Measurements from ENCODE around the gene DPF1. TPM values are rescaled to one million over a fixed set of nuclear protein-coding genes. Genes with fewer than 3 reads are reported as not detected.
"Not testable (repeated sequence)": the region's sequence is repeated elsewhere in the genome, so short reads cannot be mapped to it uniquely, and the experiment has no call there.

Gene DPF1
- 1 to 10 TPM; 1.1 to 1.3 (median 1.1) TPM for polyA plus RNA-seq (ENCODE audit: insufficient read length in 3 of 3)

DNA sequence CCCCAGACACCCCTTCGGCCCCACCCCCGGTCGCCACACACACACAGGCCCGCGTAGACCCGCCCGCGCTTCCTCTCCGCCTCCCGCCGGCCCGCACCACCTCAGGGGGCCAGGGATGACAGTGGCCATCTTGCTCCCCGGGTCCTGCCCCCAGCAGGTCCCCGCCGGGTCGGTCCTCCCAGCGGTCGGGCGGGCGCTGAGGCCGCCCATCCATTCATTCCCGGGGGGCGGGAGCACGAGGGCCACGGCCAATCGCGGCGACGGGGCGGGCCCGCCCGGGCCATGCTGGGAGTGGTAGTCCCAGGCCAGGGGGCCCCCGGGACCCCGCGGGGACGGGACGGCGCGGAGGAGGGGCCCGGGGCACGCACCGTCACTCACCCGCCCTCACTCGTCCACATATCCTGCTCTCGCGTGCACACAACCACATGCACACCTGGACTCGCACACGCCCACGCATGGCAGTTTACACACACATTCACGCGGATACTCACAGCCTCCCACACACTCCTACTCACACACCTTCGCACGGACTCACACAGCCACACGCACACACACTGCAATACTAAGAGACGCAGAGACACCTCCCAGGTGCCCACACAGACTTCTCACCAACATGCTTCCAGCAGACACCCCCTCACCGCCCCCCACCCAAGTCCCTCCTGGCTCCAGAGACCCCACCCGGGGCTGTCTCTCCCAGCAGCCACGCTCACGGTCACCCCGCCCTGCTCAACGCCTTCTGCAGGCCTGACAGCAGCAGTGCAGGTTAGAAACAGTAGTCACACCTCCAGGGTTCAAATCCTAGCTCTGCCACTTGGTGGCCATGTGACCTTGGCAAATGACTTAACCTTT lies at the start of gene DPF1:
Gene DPF1, minus strand, starts transcription at position 209 of the 849 bp plus-strand sequence. Its CDS starts 80 bp downstream, at position 129.
- no peak for DNase-seq (ENCODE audit: low read depth in 3 of 3, low spot score in 2 of 3)

DNA sequence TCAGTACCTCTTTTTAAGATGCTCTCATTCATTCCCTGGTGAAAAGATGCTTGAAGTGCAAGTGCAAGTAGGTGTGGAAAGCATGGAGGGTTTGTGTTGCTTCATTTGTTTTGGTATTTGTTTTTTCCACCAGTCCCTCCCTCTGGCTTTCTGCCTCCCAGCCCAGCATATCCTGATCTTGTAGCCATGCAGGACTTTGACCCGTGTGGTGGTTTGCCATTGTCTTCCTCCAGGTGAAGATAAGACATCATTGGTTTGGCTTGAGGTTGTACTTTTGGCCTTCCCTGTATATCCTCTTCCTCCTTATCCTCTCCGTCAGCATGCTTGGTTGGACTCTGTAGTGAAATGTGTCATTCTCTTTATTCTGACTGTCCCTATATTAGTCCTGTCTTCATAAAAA lies 49.5 kb upstream of the DPF1 start:
- DNase-seq (ENCODE audit: low read depth in 3 of 3, low spot score in 2 of 3), result no peak

DNA sequence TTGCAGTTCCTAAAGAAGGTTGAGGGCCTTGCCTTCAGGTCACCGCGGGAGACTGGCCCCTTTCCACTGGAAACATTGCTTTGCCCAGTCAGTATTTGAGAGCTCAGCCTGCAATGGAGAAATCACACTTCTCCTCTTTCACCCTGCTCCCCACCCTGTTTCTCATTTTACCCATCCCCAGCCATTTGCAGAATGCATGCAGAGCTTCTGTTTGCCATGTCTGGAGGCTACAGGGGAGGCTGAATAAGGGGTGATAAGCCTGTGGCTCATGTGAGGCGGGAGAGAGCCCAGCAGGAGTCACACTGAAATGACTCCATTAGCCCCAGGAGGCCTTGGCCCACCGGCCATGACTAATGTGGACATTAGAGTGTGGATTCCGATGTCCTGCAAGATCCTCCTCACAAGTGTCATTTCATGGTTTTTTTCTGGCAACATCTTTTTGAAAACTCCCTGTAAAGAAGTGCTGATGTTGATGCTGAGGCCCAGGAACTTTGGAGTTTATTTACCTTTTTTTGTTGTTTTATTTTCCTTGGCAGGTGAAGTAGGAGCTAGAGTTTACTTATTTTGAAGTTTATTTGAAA lies 46.7 kb upstream of the DPF1 start:
- no peak for DNase-seq (ENCODE audit: low read depth in 3 of 3, low spot score in 2 of 3)

DNA sequence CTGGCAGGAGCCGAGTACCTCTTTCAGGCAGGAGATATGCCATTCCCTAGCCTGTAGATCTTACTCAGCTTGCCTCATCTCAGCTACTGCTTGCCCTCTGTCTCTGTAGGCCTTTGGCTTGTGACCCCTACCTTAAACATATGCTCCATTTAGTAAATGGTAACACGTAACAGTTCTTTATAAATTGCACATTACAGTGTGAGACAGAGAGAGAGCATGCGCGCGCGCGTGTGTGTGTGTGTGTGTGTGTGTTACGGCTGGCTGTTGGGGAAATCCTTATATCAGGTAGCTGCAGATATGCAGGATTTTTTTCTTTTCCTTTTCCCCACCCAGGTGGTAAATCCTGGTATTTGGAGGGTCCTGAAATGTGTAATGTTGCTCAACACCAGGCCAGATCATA lies 44.5 kb upstream of the DPF1 start:
- no peak for DNase-seq (ENCODE audit: low read depth in 3 of 3, low spot score in 2 of 3)

DNA sequence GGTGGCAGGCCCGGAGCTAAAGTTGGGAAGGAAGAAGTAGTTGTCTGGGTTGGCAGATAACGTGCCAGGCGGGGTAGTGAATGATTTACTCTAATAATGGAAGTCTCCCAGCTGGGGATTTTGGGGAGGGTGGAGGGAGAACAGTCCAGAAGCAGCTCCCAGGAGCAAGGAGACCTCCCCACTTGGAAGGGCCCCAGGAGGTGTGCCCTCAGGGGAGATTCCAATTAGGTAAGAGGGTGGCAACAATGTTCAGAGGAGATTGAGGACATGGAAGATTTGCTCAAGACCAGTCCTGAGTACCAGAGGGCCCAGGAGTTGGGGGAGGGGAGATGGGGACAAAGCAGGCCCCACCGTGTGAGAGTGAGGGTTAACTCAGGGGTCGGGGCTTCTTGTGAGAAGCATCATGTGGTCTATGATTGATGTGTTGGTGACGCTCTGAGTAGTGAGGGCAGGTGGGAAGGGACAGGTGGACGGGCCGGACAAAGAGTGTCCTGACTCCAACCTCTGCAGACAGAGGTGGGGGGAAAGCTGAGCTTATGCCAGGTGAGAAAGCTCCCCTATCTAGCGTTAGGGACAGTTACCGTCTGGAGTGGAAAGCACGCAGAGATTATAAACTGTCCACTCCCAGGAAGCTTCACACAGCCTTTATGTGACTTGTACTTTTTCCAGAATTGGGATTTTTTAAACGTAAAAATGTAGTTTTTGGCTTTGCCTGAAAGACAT lies 43.9 kb upstream of the DPF1 start:
- no peak for DNase-seq (ENCODE audit: low read depth in 3 of 3, low spot score in 2 of 3)

DNA sequence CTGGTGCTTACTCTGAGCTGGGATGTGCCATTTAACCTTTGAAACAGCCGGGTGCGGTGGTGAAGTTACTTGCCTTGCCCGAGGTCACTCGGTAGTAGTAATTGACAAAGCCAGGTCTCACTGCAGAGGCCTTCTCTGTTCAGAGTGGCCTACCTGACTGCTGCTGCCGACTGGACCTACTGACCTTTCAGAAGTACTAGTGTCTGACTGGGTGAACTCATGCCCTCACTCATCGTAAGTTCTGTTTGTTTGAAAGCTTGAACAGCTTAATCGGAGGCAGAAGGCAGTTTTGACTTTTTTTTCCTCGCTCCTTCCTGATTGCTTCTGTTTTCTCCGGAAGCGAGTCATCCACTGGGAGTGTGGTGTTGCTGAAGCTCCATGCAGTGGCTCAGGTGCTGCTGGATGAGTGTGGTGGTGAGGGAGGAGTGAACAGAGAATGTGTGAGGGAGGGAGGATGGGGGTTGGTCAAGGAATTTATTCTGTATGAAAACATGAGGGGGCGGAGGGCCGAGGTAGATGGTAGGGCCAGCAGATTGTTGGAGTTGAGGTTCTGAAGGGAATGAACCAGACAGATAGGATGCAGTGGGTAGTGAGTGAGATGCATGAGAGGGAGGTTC lies 43.1 kb upstream of the DPF1 start:
- no peak for DNase-seq (ENCODE audit: low read depth in 3 of 3, low spot score in 2 of 3)

DNA sequence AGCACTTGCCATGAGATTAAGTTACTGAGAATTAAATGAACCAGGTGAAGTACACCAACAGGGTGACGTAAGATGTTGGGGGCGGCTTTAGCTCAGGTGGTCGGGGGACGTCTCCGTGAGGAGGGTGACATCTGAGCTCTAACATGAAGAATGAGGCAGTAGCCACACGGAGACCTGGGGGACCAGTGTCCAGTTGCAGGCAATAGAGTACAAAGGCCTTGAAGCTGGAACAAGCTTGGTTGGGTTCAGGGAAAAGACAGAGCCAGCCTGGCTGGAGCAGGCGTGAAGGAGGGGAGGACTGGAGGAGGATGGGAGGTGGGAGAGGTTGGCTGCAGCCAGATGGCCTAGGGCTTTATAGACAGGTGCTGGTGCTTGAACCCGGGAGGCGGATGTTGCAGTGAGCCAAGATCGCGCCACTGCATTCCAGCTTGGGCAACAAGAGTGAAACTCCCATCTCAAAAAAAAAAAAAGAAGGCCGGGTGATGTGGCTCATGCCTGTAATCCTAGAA lies 42.0 kb upstream of the DPF1 start:
- no peak for DNase-seq (ENCODE audit: low read depth in 3 of 3, low spot score in 2 of 3)

DNA sequence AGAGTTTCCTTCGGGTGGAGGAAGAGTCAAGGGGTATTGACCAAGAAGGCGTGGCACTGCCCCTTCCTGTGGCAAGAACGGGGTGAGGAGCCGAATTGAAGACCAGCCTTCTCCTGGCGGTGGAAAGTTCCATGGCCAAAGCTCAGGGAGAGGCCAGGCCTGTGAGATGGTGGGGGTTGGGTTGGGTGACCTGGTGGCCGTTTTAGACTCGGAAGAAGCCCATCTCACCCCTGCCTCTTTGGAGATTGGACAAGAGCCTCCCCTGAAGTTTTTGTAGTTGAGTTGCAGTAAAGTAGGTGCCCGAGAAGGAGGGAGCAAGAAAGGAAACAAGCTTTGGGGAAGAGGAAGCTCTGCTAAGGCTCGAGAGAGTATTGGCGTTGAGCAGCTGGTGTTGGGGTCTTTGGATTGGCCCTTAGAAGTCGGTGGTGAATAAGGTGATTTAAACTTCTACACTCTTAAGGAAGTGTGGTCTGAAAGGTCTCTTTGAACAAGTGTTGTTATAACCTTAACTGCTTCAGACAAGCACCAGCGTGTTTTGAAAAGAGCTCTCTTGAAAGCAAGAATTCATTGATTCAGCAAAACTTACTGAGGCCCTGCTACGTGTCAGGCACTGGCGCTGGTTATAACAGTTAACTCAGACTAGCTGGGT lies 41.3 kb upstream of the DPF1 start:
- no peak for DNase-seq (ENCODE audit: low read depth in 3 of 3, low spot score in 2 of 3)

DNA sequence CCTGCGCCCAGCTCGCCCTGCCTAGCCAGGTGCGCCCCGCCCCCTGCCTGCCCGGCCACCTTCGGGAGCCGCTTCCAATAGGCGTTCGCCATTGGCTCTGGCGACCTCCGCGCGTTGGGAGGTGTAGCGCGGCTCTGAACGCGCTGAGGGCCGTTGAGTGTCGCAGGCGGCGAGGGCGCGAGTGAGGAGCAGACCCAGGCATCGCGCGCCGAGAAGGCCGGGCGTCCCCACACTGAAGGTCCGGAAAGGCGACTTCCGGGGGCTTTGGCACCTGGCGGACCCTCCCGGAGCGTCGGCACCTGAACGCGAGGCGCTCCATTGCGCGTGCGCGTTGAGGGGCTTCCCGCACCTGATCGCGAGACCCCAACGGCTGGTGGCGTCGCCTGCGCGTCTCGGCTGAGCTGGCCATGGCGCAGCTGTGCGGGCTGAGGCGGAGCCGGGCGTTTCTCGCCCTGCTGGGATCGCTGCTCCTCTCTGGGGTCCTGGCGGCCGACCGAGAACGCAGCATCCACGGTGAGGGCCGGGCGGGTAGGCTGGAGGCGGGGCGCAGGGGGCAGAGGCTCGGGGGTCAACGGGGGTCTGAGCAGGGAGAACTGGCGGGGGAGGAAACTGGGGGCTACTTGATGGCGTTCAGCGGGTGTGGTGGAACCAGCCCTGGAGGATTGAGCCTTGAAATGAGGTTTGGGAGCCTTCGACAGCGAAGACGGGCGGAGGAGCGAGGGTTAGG lies 40.6 kb upstream of the DPF1 start, which contains the start of gene SPINT2:
Gene SPINT2, plus strand, starts transcription at position 88 of the 727 bp plus-strand sequence. Its CDS starts 320 bp downstream, at position 408.
- no peak for DNase-seq (ENCODE audit: low read depth in 3 of 3, low spot score in 2 of 3)

DNA sequence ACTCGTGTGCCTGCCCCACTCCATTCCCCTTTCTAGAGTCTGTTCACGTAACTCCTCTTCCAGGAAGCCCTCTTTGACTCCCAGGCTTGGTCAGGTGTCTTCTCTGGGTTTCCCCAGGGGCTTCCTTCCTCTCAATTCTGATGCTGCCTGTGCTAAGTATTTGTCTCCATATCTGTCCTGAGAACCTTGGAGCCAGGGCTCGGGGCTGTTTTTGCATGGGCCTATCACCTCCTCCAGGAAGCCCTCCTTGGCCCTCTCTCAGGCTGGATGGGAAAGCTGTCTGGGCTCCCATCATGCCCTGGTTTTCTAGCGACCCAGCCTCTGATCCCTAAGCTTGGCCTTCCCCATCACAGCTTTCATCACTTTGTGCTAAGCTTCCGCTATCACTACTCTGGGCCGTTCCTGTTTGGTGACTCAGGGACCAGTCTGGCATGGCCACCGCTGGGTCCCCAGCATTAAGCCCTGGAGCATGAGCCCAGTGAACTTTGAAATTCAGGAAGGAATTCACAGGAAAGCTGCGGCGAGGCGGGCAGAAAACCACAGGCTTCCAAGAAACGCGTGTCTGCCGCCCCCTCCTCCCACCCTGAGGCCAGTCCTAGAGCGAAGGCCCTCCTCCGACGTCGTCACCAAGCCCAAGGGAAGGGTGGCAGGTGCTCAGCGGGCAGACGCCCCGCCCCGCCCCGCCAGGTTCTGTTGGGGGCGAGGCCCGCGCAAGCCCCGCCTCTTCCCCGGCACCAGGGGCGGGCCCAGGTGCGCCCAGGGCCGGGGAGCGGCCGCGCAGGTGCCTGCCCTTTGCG lies 39.9 kb upstream of the DPF1 start:
- no peak for DNase-seq (ENCODE audit: low read depth in 3 of 3, low spot score in 2 of 3)

DNA sequence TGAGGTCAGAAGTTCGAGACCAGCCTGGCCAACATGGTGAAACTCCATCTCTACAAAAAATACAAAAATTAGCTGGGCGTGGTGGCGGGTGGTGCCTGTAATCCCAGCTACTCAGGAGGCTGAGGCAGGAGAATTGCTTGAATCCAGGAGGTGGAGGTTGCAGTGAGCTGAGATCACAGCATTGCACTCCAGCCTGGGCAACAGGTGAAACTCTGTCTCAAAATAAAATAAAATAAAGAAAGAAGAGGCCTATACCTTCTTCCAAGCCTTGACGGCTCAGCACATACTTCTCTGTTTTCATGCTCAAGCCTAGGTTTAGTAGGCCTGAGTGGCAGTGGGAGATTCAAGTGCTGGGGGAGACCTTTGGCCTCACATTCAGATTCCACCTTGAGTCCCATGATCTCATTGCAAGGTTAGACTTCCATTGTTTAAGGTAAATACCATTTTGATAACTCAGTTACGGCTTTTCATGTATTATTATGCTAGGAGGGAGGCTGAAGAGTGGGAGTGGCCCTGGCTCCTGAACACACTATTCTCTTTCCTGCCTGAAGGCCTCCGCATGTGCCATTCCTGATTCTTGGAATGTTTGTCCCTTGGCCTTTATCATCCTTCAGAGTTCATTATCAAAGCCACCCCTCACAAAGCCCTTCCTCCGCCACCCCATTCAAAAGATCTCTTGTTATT lies 38.7 kb upstream of the DPF1 start:
- DNase-seq (ENCODE audit: low read depth in 3 of 3, low spot score in 2 of 3), result no peak

DNA sequence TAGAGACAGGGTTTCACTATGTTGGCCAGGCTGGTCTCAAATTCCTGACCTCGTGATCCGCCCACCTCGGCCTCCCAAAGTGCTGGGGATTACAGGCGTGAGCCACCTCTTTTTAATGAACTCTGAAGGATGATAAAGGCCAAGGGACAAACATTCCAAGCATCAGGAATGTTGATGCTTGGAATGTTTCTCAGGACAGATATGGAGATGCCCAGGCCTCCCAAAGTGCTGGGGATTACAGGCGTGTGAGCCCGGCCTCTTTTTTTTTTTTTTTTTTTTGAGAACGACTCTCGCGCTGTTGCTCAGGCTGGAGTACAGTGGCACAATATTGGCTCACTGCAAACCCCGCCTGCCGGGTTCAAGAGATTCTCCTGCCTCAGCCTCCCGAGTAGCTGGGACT lies 37.9 kb upstream of the DPF1 start:
- not testable (repeated sequence) for DNase-seq (ENCODE audit: low read depth in 3 of 3, low spot score in 2 of 3)

DNA sequence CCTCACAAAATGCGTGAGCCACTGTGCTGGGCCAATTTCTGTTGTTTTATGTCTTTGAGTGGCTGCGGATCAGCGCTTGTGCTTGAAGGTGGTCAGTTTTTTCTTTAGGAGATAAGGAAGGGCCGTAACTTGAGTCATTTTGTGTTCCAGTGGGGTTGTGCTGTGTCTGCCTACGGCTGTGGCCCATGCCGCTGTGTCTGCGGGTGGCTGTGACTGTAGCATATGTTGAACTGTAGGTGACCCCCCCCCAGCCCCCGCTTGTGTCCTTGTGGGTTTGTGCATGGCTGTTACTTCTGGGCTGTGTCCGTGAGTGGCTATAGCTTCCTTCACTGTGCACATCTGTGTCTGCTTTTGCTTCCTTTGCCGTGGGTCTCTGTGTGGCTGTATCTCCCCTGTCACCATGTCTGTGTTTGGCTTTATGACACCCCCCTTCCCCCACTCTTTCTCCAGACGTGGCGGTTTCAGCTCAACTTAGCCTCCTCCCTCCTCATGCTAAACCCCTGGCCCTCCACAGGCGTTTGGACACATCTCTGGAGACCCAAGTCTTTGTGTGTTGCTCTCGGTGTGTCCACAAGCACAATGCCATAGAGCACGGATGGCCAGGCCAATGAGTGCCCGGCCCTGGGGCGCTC lies 31.5 kb upstream of the DPF1 start:
- DNase-seq (ENCODE audit: low read depth in 3 of 3, low spot score in 2 of 3), result no peak

DNA sequence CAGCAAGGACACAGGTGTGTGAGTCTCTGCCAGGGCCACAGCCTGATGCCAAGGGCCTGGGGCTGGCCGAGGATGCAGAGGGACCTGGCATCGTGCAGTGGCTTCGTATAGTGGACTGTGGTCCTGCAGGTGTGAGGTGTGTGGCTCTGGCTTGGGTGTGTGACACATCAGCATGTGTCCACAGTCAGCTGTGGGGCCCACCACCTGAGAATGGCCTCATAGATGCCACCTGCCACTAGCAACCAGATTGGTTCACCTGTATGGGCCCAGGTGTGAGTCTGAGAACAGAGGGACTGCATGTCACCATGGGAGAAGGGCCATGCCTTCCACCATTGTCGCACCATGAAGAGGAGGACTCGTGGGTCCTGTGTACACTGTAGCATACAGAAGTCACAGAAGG lies 29.8 kb upstream of the DPF1 start:
- no peak for DNase-seq (ENCODE audit: low read depth in 3 of 3, low spot score in 2 of 3)

DNA sequence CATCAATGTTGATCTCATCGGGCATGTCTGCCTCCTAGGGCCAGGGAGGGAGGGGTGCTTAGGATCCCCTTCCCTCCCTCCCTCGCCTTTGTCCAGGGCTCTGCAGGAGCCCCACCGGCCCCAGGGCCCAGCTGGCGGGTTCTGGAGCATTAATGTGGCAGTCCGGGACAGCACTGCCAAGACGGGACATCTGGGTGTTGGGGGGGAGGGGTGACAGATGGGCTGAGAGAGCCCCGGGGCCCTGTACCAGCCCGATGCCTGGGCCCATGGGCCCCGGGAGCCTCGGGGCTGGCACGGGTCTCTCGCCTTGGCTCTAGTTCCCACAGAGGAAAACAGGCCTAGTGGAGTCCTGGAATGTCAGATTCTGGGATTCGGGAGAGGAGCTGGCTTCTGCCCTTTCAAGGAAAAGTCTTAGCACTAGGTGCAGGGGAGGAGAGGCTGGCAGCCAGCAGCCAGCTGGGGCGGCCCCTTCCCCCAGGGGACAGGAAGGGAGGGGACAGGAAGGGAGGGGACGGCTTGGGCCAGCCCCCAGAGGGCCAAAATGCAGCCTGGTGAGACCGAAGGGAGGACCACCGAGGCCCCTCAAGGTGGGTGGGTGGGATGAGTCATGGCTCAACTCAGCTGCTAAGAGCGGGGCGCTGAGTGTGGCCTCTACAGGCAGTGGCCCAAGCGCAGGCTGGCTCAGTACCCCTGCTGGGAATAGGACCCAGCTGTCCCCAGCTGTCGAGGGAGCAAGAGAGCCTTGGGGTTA lies 29.1 kb upstream of the DPF1 start:
- no peak for DNase-seq (ENCODE audit: low read depth in 3 of 3, low spot score in 2 of 3)

DNA sequence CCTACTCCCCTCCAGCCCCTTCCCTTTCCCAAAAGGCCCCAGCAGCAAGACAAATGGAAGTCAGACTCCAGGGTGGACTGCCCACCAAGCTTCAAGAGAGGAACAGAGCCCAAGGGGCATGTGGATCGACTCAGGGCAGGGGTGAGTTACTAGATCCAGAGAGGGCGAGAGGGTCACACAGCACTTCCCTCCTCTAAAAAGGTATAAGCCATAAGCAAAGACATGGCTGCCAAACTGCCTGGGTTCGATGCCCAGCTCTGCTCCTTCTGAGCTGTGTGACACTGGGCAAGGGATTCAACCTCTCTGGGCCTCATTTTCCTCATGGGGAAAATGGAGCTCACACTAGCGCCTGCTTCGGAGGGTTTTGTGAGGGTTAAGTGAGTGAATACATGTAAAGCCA lies 28.4 kb upstream of the DPF1 start:
- no peak for DNase-seq (ENCODE audit: low read depth in 3 of 3, low spot score in 2 of 3)

DNA sequence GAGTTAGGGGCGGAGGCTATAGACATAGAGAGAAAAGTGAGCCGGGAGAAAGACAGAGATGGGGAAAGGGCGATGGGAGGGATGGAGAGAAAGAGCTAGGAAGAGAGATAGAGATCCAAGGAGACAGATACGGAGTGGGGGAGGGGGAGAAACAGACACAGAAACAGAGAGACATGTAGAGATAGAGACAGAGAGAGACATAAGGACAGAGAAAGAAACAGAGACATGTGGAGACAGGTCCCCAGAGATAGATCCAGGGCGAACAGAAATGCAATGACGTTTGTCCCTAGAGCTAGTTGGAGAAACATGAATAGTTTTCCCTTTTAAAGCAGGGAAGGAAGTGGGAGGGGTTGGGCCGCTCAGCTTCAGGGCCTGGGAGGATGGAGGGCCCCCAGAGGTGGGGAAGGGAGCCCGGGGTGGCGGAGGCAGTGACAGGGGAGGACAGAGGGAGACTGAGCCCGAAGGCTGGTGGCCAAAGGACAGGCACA lies 27.6 kb upstream of the DPF1 start:
- DNase-seq (ENCODE audit: low read depth in 3 of 3, low spot score in 2 of 3), result no peak
